ENCODE results near the gene METTL9. TPM values are rescaled to one million over a fixed set of nuclear protein-coding genes. Genes with fewer than 3 reads are reported as not detected.

Gene METTL9
- total and polyA plus RNA-seq, 2 of the 13 experiments (the other 11 are each of a cell fraction or from before 2014, with no cell fraction given), result 123 to 204 TPM

DNA sequence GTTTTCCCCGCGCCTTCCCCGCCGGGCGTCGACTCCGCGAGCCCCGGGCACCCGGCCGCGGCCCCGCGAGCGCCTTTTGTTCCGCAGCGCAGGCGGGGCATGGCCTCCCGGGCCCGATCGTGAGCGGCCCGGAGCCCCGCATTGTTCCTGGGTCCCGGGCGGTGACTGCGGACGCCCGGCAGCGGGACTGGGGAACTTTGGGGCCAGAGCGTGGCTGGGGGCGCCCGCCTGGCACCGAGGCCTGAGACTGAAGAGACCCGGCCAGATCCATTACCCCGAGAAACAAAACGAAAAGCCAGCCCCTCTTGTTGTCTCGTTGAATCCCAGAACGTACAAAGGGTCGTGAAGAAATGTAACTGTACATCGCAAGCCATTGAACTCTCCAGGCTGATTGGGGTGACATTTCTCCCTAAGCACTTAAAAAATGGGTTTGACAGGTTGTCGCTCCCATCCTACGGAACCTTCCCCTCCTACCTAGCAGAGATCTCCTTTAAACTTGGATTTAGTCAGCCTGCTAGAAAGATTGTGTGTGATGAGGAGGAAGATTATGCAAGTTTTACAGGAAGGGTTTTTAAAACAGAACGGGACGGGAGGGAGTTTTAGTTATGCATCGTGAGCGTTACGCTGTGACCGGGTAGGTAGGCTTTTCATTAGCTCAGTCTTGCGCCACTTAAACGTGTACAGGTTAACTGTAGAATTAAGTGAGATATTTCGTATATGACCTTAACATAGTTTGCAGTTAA is 825 bp downstream of the METTL9 start (continued):
- TF ChIP-seq ZBTB26 (CRISPR knock-in tag; IDR thresholded peaks at IDR 0.05; ENCODE audit: borderline replicate concordance) (no peak), EHMT2 (IDR thresholded peaks at IDR 0.05; ENCODE audit: borderline replicate concordance, low read depth, low read length) (no peak), ZNF543 (CRISPR knock-in tag; IDR thresholded peaks at IDR 0.05) (no peak), HHEX (CRISPR knock-in tag; IDR thresholded peaks at IDR 0.05) (no peak), ZNF564 (CRISPR knock-in tag; IDR thresholded peaks at IDR 0.05) (no peak), FOXA1 (IDR thresholded peaks at IDR 0.05) (no peak), FOXA1 (CRISPR knock-in tag; IDR thresholded peaks at IDR 0.05) (no peak), PBX3 (CRISPR knock-in tag; IDR thresholded peaks at IDR 0.05; ENCODE audit: borderline replicate concordance) (no peak), MTF2 (CRISPR knock-in tag; IDR thresholded peaks at IDR 0.05; ENCODE audit: borderline replicate concordance) (no peak), ZNF230 (CRISPR knock-in tag; IDR thresholded peaks at IDR 0.05) (no peak; the same call in 1 of the 2 replicates), SP5 (CRISPR knock-in tag; IDR thresholded peaks at IDR 0.05; ENCODE audit: borderline replicate concordance, low read depth) (peak; percentile 27; the same call in 1 of the 2 replicates), MIER3 (CRISPR knock-in tag; IDR thresholded peaks at IDR 0.05; ENCODE audit: borderline replicate concordance) (no peak), FOSL1 (CRISPR knock-in tag; IDR thresholded peaks at IDR 0.05; ENCODE audit: borderline replicate concordance) (no peak), ZNF790 (CRISPR knock-in tag; IDR thresholded peaks at IDR 0.05; ENCODE audit: borderline replicate concordance) (no peak), EZH2 (conservative IDR thresholded peaks at IDR 0.05; ENCODE audit: low read depth, low read length) (no peak)
- TF ChIP-seq, protein P1, sequence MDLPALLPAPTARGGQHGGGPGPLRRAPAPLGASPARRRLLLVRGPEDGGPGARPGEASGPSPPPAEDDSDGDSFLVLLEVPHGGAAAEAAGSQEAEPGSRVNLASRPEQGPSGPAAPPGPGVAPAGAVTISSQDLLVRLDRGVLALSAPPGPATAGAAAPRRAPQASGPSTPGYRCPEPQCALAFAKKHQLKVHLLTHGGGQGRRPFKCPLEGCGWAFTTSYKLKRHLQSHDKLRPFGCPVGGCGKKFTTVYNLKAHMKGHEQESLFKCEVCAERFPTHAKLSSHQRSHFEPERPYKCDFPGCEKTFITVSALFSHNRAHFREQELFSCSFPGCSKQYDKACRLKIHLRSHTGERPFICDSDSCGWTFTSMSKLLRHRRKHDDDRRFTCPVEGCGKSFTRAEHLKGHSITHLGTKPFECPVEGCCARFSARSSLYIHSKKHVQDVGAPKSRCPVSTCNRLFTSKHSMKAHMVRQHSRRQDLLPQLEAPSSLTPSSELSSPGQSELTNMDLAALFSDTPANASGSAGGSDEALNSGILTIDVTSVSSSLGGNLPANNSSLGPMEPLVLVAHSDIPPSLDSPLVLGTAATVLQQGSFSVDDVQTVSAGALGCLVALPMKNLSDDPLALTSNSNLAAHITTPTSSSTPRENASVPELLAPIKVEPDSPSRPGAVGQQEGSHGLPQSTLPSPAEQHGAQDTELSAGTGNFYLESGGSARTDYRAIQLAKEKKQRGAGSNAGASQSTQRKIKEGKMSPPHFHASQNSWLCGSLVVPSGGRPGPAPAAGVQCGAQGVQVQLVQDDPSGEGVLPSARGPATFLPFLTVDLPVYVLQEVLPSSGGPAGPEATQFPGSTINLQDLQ (CRISPR knock-in tag; IDR thresholded peaks at IDR 0.05), result peak; percentile 31
- TF ChIP-seq, protein P2, sequence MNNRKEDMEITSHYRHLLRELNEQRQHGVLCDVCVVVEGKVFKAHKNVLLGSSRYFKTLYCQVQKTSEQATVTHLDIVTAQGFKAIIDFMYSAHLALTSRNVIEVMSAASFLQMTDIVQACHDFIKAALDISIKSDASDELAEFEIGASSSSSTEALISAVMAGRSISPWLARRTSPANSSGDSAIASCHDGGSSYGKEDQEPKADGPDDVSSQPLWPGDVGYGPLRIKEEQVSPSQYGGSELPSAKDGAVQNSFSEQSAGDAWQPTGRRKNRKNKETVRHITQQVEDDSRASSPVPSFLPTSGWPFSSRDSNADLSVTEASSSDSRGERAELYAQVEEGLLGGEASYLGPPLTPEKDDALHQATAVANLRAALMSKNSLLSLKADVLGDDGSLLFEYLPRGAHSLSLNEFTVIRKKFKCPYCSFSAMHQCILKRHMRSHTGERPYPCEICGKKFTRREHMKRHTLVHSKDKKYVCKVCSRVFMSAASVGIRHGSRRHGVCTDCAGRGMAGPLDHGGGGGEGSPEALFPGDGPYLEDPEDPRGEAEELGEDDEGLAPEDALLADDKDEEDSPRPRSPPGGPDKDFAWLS (CRISPR knock-in tag; IDR thresholded peaks at IDR 0.05; ENCODE audit: borderline replicate concordance), result peak; percentile 68; the same call in 1 of the 2 replicates
- TF ChIP-seq, protein P3, sequence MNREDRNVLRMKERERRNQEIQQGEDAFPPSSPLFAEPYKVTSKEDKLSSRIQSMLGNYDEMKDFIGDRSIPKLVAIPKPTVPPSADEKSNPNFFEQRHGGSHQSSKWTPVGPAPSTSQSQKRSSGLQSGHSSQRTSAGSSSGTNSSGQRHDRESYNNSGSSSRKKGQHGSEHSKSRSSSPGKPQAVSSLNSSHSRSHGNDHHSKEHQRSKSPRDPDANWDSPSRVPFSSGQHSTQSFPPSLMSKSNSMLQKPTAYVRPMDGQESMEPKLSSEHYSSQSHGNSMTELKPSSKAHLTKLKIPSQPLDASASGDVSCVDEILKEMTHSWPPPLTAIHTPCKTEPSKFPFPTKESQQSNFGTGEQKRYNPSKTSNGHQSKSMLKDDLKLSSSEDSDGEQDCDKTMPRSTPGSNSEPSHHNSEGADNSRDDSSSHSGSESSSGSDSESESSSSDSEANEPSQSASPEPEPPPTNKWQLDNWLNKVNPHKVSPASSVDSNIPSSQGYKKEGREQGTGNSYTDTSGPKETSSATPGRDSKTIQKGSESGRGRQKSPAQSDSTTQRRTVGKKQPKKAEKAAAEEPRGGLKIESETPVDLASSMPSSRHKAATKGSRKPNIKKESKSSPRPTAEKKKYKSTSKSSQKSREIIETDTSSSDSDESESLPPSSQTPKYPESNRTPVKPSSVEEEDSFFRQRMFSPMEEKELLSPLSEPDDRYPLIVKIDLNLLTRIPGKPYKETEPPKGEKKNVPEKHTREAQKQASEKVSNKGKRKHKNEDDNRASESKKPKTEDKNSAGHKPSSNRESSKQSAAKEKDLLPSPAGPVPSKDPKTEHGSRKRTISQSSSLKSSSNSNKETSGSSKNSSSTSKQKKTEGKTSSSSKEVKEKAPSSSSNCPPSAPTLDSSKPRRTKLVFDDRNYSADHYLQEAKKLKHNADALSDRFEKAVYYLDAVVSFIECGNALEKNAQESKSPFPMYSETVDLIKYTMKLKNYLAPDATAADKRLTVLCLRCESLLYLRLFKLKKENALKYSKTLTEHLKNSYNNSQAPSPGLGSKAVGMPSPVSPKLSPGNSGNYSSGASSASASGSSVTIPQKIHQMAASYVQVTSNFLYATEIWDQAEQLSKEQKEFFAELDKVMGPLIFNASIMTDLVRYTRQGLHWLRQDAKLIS (CRISPR knock-in tag; IDR thresholded peaks at IDR 0.05), result no peak

All from HepG2 (cell line).